Measurements from ENCODE around the gene SLC28A3.

The SLC28A3 gene

DNA sequence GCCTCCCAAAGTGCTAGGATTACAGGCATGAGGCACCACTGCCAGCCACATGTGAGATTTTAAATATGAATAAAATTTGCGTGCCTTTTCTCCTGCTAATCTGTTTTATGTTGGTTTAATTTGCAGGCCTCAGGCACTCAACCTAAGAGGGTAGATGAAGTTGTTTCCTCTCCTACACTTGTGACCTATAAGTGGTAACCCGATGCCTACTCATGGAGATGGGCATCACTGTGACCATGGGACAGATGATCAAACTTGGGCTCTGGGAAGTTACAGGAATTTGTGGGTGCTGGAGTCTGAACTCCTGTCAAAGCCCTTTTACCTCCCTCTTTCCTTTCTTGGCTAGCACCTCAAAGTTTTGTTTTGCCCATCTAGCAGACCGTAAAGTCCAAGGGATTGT lies 1.1 kb downstream of the SLC28A3 start:
- Histone ChIP-seq H3K9me3 (ENCODE audit: insufficient read depth, low read depth, low read length) (no peaks in the 10 kb centered on the region), H3K36me3 (ENCODE audit: insufficient read depth, low read depth, low read length) (no peaks in the 10 kb centered on the region), H3K4me3 (ENCODE audit: low read length) (no peak overlapping the region), H3K9ac (ENCODE audit: low read depth, low read length) (no peak overlapping the region), H3K27me3 (ENCODE audit: insufficient read depth, low read length) (no peaks in the 10 kb centered on the region), H3K4me1 (ENCODE audit: insufficient read depth, low read length) (peaks cover 5% of the 10 kb centered on the region; the same call in 1 of the 2 replicates), H3K27ac (ENCODE audit: low read length) (no peak overlapping the region)

DNA sequence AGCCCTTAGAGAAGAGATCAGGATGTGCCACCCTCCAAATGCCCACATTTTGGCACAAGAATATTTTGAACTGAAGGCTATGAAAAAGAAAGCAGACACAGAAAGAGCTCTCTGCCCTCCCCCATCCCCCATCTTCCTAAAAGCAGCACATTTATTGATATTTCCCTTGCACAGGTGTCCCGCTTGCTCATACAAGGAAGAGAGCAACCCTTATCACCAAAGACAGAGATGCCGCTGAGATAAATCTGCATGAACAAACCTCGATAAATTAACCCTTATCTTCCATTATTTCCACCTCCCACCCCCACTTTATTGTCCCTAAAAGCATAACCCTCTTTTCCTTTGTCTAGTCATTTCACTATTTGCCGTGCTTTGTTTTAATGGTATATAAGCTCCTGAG lies 1.8 kb downstream of the SLC28A3 start:
- Histone ChIP-seq H3K36me3 (ENCODE audit: insufficient read depth, low read depth, low read length) (no peaks in the 10 kb centered on the region), H3K4me3 (ENCODE audit: low read length) (no peak overlapping the region), H3K4me1 (ENCODE audit: insufficient read depth, low read length) (peaks cover 5% of the 10 kb centered on the region; the same call in 1 of the 2 replicates), H3K27me3 (ENCODE audit: insufficient read depth, low read length) (no peaks in the 10 kb centered on the region), H3K9me3 (ENCODE audit: insufficient read depth, low read depth, low read length) (no peaks in the 10 kb centered on the region), H3K27ac (ENCODE audit: low read length) (no peak overlapping the region), H3K9ac (ENCODE audit: low read depth, low read length) (no peak overlapping the region)

DNA sequence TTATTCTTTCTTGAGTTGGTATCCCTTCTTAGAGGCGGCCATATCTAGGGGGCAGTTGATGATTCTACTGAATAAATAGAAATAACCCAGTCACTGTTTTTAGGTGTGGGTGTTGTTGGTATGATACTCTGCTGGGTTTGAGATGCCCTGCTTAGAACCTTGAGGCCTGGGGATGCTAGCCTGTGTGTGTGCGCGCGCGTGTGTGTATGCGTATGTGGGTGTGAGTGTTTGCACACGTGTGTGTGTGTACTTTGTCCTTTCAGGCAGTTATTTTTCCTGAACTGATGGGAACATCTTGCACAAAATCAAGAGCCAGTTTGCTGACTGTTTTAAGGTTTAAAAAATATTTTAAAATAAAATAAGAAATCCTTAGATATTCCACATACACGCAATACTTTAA lies 3.3 kb downstream of the SLC28A3 start:
- Histone ChIP-seq H3K4me3 (ENCODE audit: low read length) (no peak overlapping the region), H3K9me3 (ENCODE audit: insufficient read depth, low read depth, low read length) (no peaks in the 10 kb centered on the region), H3K27me3 (ENCODE audit: insufficient read depth, low read length) (no peaks in the 10 kb centered on the region), H3K4me1 (ENCODE audit: insufficient read depth, low read length) (peaks cover 5% of the 10 kb centered on the region; the same call in 1 of the 2 replicates), H3K9ac (ENCODE audit: low read depth, low read length) (no peak overlapping the region), H3K27ac (ENCODE audit: low read length) (no peak overlapping the region), H3K36me3 (ENCODE audit: insufficient read depth, low read depth, low read length) (no peaks in the 10 kb centered on the region)

DNA sequence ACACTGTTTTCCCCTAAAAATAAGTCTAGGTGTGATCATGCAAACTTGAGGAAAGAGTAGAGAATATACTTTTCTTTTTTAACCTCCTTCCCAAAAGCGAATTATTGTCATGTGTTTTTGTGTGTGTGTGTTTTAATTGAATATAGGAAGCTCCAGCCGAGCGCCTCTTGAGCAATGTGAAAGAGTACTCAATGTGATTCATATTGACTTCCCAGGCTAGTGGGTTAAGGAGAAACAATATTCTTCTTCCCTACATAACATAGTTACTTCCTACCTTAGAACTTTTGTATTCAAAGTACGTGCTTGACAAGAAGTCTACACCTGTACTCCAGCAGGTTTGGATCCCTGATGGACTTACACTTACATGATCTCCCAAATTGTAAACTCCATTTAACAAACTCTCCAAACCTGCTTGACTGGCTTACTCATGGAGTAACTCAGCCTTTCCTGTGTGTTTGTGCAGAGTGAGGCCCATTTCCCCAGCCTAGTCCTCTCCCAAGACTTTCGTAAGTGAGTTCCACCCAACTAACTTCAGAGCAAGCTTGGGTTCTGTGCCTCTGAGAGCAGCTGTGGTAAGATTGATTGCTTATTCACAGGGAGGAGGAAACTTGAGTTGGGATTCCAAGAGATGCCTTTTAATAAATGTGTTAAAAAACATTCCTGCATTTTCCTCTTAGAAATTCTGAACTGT lies 9.3 kb downstream of the SLC28A3 start:
- no peak overlapping the region for H3K27ac ChIP-seq (ENCODE audit: low read length)

DNA sequence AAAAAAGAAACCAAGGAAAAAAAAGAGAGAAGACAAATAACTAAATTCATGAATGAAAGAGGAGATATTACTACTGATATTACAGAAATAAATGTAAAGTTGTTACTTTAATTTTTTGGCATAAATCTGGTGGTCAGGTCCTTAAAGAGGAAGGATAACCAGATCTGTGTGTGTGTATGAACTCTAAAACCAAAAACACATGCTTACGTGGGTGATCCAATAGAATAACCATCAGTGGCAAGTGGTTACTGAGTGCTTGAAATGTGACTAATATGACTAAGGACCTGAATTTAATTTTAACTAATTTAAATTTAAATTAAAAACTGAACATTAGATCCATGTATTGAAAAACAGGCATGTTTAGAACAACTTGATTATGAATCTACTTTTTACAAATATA lies 10.3 kb downstream of the SLC28A3 start:
- no peaks in the 10 kb centered on the region for H3K36me3 ChIP-seq (ENCODE audit: insufficient read depth, low read depth, low read length)
- no peaks in the 10 kb centered on the region for H3K27me3 ChIP-seq (ENCODE audit: insufficient read depth, low read length)
- H3K9ac ChIP-seq (ENCODE audit: low read depth, low read length): no peak overlapping the region
- no peak overlapping the region for H3K4me3 ChIP-seq (ENCODE audit: low read length)
- H3K4me1 ChIP-seq (ENCODE audit: insufficient read depth, low read length): peaks cover 6% of the 10 kb centered on the region
- H3K27ac ChIP-seq (ENCODE audit: low read length): no peak overlapping the region
- peaks cover 2% of the 10 kb centered on the region; the same call in 1 of the 2 replicates for H3K9me3 ChIP-seq (ENCODE audit: insufficient read depth, low read depth, low read length)

More for the DNA sequence above, 9.3 kb downstream of the SLC28A3 start:
- H3K27me3 ChIP-seq (ENCODE audit: insufficient read depth, low read length): no peaks in the 10 kb centered on the region
- no peaks in the 10 kb centered on the region for H3K36me3 ChIP-seq (ENCODE audit: insufficient read depth, low read depth, low read length)
- H3K9ac ChIP-seq (ENCODE audit: low read depth, low read length): no peak overlapping the region
- H3K9me3 ChIP-seq (ENCODE audit: insufficient read depth, low read depth, low read length): peaks cover 2% of the 10 kb centered on the region; the same call in 1 of the 2 replicates
- H3K4me3 ChIP-seq (ENCODE audit: low read length): no peak overlapping the region
- peaks cover 6% of the 10 kb centered on the region; the same call in 1 of the 2 replicates for H3K4me1 ChIP-seq (ENCODE audit: insufficient read depth, low read length)

DNA sequence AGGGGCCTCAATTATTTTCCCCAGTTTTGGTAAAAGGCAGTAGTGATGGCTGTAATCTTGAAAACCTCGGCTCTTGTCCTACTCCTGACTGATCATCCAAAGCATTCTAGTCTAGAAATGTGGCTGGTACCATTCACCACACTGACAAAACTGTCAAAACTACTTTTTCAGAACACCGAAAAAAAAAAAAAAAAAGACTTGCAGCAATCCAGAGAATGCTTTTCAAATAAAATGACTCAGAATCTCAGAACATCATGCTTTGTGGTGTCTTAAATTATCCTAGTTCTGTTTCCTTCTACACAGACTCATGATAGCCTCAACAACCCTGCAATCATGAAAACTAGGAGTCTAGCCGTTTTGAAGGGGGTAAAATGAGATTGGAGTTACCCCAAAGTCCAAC lies 13.4 kb downstream of the SLC28A3 start:
- H3K4me1 ChIP-seq (ENCODE audit: insufficient read depth, low read length): peaks cover 6% of the 10 kb centered on the region
- H3K27me3 ChIP-seq (ENCODE audit: insufficient read depth, low read length): no peaks in the 10 kb centered on the region

DNA sequence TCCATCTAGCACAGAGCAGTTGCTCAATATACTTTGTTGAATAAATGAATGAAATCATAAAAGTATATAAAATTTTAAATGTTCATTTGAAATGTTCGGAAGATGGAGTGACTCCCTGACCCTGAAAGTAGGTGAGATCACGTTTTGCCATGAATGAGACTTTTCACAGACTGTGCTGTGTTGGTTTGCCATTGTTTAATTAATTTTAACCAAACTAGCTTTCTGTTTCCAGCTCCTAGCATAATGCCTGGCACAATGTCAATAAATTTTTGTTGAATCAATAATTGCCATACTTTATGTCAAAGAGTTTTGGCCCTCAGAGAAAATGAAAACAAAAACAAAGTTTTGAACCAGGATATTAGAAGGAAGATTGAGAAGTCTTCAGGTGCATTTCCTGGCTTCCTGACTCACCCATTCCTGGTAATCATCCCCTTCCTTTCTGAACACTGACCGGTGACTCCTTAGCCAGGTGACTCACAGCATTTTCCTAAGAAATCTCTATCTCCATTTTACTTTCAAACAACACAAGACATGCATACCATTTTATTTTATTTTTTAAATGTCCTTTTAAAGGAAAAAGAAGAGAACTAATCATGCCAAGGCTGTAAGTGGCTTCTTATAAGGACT lies 15.1 kb downstream of the SLC28A3 start:
- no peak overlapping the region for H3K4me3 ChIP-seq (ENCODE audit: low read length)
- H3K4me1 ChIP-seq (ENCODE audit: insufficient read depth, low read length): no peaks in the 10 kb centered on the region; the same call in 1 of the 2 replicates
- no peak overlapping the region for H3K27ac ChIP-seq (ENCODE audit: low read length)
- H3K9ac ChIP-seq (ENCODE audit: low read depth, low read length): no peak overlapping the region
- no peaks in the 10 kb centered on the region for H3K27me3 ChIP-seq (ENCODE audit: insufficient read depth, low read length)
- peaks cover 2% of the 10 kb centered on the region; the same call in 1 of the 2 replicates for H3K9me3 ChIP-seq (ENCODE audit: insufficient read depth, low read depth, low read length)
- no peaks in the 10 kb centered on the region for H3K36me3 ChIP-seq (ENCODE audit: insufficient read depth, low read depth, low read length)

More for the DNA sequence above, 13.4 kb downstream of the SLC28A3 start:
- Histone ChIP-seq H3K36me3 (ENCODE audit: insufficient read depth, low read depth, low read length) (no peaks in the 10 kb centered on the region), H3K4me3 (ENCODE audit: low read length) (no peak overlapping the region), H3K27ac (ENCODE audit: low read length) (no peak overlapping the region), H3K9me3 (ENCODE audit: insufficient read depth, low read depth, low read length) (peaks cover 2% of the 10 kb centered on the region; the same call in 1 of the 2 replicates), H3K9ac (ENCODE audit: low read depth, low read length) (no peak overlapping the region)

DNA sequence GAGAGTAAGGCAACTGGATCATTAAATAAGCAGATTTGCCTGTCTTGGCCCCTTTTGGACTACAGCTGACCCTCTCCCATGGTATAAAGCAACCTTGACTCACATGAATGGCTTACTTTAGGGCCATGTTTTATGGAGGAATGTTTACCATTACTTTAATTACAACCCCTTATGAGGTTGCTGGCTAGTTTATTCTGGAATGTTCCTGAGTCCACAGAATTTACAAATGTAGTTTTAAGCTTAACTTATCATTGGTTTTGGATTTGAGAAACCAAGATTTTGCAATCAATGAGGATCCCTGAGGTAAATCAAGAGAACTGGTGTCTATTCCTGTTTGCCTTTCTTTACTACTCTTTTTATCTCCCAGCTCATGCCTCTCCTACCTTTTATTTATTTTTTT lies 15.7 kb downstream of the SLC28A3 start:
- Histone ChIP-seq H3K9ac (ENCODE audit: low read depth, low read length) (no peak overlapping the region), H3K4me3 (ENCODE audit: low read length) (no peak overlapping the region), H3K4me1 (ENCODE audit: insufficient read depth, low read length) (no peaks in the 10 kb centered on the region; the same call in 1 of the 2 replicates), H3K27me3 (ENCODE audit: insufficient read depth, low read length) (no peaks in the 10 kb centered on the region), H3K9me3 (ENCODE audit: insufficient read depth, low read depth, low read length) (peaks cover 2% of the 10 kb centered on the region; the same call in 1 of the 2 replicates), H3K36me3 (ENCODE audit: insufficient read depth, low read depth, low read length) (no peaks in the 10 kb centered on the region), H3K27ac (ENCODE audit: low read length) (no peak overlapping the region)

DNA sequence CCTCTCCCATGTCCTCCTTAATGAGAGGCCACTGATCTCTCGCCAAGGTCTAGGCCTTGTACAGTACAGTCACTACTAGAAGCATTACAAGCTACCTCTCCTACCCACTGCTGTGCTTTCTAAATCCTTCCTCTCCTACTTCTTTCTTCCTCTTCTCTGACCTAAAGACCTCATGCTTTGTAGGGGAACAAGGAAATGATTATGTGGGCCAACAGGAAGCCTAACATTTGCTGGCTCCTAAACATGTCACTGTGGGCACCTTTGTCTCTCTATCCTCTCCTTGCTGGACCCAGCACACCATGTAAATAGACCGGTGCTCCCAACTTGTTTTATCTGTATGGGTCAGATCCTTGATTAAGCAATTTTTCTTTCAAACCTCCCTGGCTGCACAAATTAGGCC lies 16.7 kb downstream of the SLC28A3 start:
- Histone ChIP-seq H3K4me3 (ENCODE audit: low read length) (no peak overlapping the region), H3K36me3 (ENCODE audit: insufficient read depth, low read depth, low read length) (no peaks in the 10 kb centered on the region), H3K4me1 (ENCODE audit: insufficient read depth, low read length) (no peaks in the 10 kb centered on the region; the same call in 1 of the 2 replicates)

DNA sequence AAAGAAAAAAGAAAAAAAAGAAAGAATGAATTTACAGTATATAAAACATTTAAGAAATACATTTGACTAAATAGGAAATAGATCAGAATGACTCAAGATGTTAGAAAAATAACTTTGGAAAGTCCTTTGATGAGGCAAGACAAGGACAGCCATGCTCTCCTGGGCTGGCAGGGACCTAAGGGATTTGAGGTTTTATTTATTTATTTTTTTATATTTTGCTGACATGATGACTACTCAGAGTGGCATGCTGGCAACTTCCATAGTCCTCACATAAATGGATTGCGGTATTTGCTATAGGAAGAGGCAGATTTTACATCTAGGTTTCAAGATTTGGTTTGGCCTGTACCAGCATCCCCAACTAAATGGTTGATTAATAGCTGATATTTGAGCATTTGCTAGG lies 17.7 kb downstream of the SLC28A3 start:
- Histone ChIP-seq H3K36me3 (ENCODE audit: insufficient read depth, low read depth, low read length) (no peaks in the 10 kb centered on the region), H3K4me3 (ENCODE audit: low read length) (no peak overlapping the region), H3K27ac (ENCODE audit: low read length) (no peak overlapping the region), H3K4me1 (ENCODE audit: insufficient read depth, low read length) (no peaks in the 10 kb centered on the region; the same call in 1 of the 2 replicates), H3K9me3 (ENCODE audit: insufficient read depth, low read depth, low read length) (no peaks in the 10 kb centered on the region), H3K9ac (ENCODE audit: low read depth, low read length) (no peak overlapping the region), H3K27me3 (ENCODE audit: insufficient read depth, low read length) (no peaks in the 10 kb centered on the region)

More for the DNA sequence above, 16.7 kb downstream of the SLC28A3 start:
- H3K27me3 ChIP-seq (ENCODE audit: insufficient read depth, low read length): no peaks in the 10 kb centered on the region
- H3K27ac ChIP-seq (ENCODE audit: low read length): no peak overlapping the region
- H3K9me3 ChIP-seq (ENCODE audit: insufficient read depth, low read depth, low read length): peaks cover 1% of the 10 kb centered on the region; the same call in 1 of the 2 replicates
- H3K9ac ChIP-seq (ENCODE audit: low read depth, low read length): no peak overlapping the region

DNA sequence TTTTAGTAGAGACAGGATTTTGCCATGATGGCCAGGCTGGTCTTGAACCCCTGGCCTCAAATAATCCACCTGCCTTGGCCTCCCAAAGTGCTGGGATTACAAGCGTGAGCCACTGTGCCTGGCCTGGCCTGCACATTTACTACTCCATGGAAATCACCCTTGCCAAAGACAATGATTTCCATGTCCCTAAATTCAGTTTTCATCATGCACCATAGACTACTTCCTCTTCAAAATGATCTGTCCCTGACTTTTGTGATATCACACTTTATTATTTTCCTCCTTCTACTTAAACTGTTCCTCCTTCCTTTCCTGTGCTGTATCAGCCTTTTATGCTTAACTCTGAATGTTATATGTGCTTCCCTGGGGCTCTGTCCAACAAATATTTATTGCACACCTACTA lies 20.3 kb downstream of the SLC28A3 start:
- H3K9me3 ChIP-seq (ENCODE audit: insufficient read depth, low read depth, low read length): no peaks in the 10 kb centered on the region
- no peak overlapping the region for H3K9ac ChIP-seq (ENCODE audit: low read depth, low read length)
- no peaks in the 10 kb centered on the region; the same call in 1 of the 2 replicates for H3K4me1 ChIP-seq (ENCODE audit: insufficient read depth, low read length)
- no peak overlapping the region for H3K27ac ChIP-seq (ENCODE audit: low read length)
- H3K27me3 ChIP-seq (ENCODE audit: insufficient read depth, low read length): no peaks in the 10 kb centered on the region
- H3K36me3 ChIP-seq (ENCODE audit: insufficient read depth, low read depth, low read length): no peaks in the 10 kb centered on the region
- H3K4me3 ChIP-seq (ENCODE audit: low read length): no peak overlapping the region

DNA sequence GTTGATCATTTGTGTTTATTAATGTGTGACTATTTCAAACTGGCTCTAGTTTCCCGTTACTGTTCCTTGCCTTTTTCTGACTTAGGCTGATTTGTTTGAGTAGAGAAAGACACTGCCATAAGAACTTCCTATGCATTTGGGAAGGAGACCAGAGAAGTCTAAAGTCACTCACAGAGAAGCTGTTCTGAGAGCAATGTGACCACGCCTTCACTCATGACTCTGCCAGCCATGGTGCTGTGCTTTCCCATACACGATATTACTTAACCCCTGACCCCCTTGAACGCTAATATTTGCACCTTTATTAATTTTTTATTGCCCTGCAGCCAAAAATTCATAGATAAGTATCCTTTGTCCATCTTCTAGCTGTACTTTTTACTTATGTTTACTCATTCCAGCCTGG lies 20.9 kb downstream of the SLC28A3 start:
- H3K27me3 ChIP-seq (ENCODE audit: insufficient read depth, low read length): no peaks in the 10 kb centered on the region

More for the DNA sequence above, 20.9 kb downstream of the SLC28A3 start:
- no peaks in the 10 kb centered on the region for H3K36me3 ChIP-seq (ENCODE audit: insufficient read depth, low read depth, low read length)
- no peak overlapping the region for H3K4me3 ChIP-seq (ENCODE audit: low read length)
- H3K4me1 ChIP-seq (ENCODE audit: insufficient read depth, low read length): no peaks in the 10 kb centered on the region
- no peaks in the 10 kb centered on the region for H3K9me3 ChIP-seq (ENCODE audit: insufficient read depth, low read depth, low read length)
- no peak overlapping the region for H3K27ac ChIP-seq (ENCODE audit: low read length)
- no peak overlapping the region for H3K9ac ChIP-seq (ENCODE audit: low read depth, low read length)

All from iPS-20b (cell line).